Fibroblast of the aortic adventitia (primary cell): ENCODE results near the gene SLC43A2. TPM values are rescaled to one million over a fixed set of nuclear protein-coding genes. Genes with fewer than 3 reads are reported as not detected.
"Not testable (repeated sequence)": the region's sequence is repeated elsewhere in the genome, so short reads cannot be mapped to it uniquely, and the experiment has no call there.

Source experiments
- DNase-seq: peaks from one replicate; pipeline ENCODE4 v3.0.0-alpha.2; 2010; ENCODE audit warnings: low read depth
- H3K4me3 ChIP-seq: 2 replicates; pipeline ENCODE4 v1.5.1; 2011; ENCODE audit warnings: low read depth, mild to moderate bottlenecking, control low read depth, low read length, moderate library complexity
- CTCF ChIP-seq: IDR thresholded peaks from 2 replicates; pipeline ENCODE4 v1.5.1; 2011; ENCODE audit warnings: mild to moderate bottlenecking, low read length, control low read depth, inconsistent platforms; ENCODE audit not compliant: insufficient read depth
- total RNA-seq: library from RNA; depleted of rRNA; stranded (reverse); fragments of >200 nt; gene quantifications from 2 replicates; pipeline ENCODE4 v1.2.3, GENCODE V29; 2012; ENCODE audit warnings: low replicate concordance

Gene SLC43A2
- total RNA-seq, 1 donor, result 3.0 TPM

GRCh38 chr17:1565877-1566276 lies 62.8 kb downstream of the SLC43A2 start:
- no peak overlapping the region for H3K4me3 ChIP-seq
- TF ChIP-seq CTCF, result no peak
- no peak for DNase-seq

- DNase-seq, result no peak
- H3K4me3 ChIP-seq, result no peak overlapping the region
- no peak for TF ChIP-seq CTCF
Measured at GRCh38 chr17:1563786-1564613, 64.6 kb downstream of the SLC43A2 start.

GRCh38 chr17:1563471-1563785 lies 65.2 kb downstream of the SLC43A2 start:
- not testable (repeated sequence) for H3K4me3 ChIP-seq

GRCh38 chr17:1562176-1562643 lies 66.4 kb downstream of the SLC43A2 start:
- no peak for DNase-seq
- TF ChIP-seq CTCF, result no peak
- peak overlapping the region; percentile 87 for H3K4me3 ChIP-seq

More at GRCh38 chr17:1563471-1563785, 65.2 kb downstream of the SLC43A2 start:
- DNase-seq, result not testable (repeated sequence)

GRCh38 chr17:1561420-1562175 lies 67.0 kb downstream of the SLC43A2 start:
- no peak for DNase-seq
- peak; percentile 8 for TF ChIP-seq CTCF

GRCh38 chr17:1560858-1561355 lies 67.7 kb downstream of the SLC43A2 start:
- no peak for TF ChIP-seq CTCF
- peak overlapping the region; percentile 87 for H3K4me3 ChIP-seq
- no peak for DNase-seq

More at GRCh38 chr17:1561420-1562175, 67.0 kb downstream of the SLC43A2 start:
- peak overlapping the region; percentile 87 for H3K4me3 ChIP-seq
